Neuronal stem cell (in vitro differentiated cells): ENCODE data around the gene POLDIP2.
A peak's percentile ranks its signal among the peaks of the same experiment; 100 is the strongest.

Experiments
- DNase-seq: peaks from one replicate; pipeline ENCODE4 v3.0.0-alpha.2; 2013; ENCODE audit warnings: low spot score
- H2AFZ ChIP-seq: one replicate; pipeline ENCODE4 v1.6.1; 2013; ENCODE audit warnings: mild to moderate bottlenecking, low read length, inconsistent platforms
- H2AK5ac ChIP-seq: 2 replicates; pipeline ENCODE4 v1.6.1; 2013; ENCODE audit warnings: low read depth, mild to moderate bottlenecking, inconsistent platforms, low read length, moderate library complexity, mixed read lengths
- H2BK120ac ChIP-seq: 2 replicates; pipeline ENCODE4 v1.6.1; 2013; ENCODE audit warnings: low read depth, mild to moderate bottlenecking, inconsistent platforms, low read length, moderate library complexity, mixed read lengths
- H2BK12ac ChIP-seq: one replicate; pipeline ENCODE4 v1.6.1; 2013; ENCODE audit warnings: low read length, inconsistent platforms
- H2BK15ac ChIP-seq: 2 replicates; pipeline ENCODE4 v1.6.1; 2013; ENCODE audit warnings: mild to moderate bottlenecking, low read length, inconsistent platforms, mixed read lengths
- H2BK5ac ChIP-seq: one replicate; pipeline ENCODE4 v1.6.1; 2013; ENCODE audit warnings: inconsistent platforms, mild to moderate bottlenecking, low read length, moderate library complexity
- H3K14ac ChIP-seq: one replicate; pipeline ENCODE4 v1.6.1; 2013; ENCODE audit warnings: low read length, inconsistent platforms
- H3K18ac ChIP-seq: 2 replicates; pipeline ENCODE4 v1.6.1; 2013; ENCODE audit warnings: low read length, inconsistent platforms
- H3K23ac ChIP-seq: 2 replicates; pipeline ENCODE4 v1.6.1; 2013; ENCODE audit warnings: low read depth, mild to moderate bottlenecking, mixed read lengths, low read length, inconsistent platforms; ENCODE audit not compliant: poor library complexity
- H3K27ac ChIP-seq: replicated peaks from 3 replicates; pipeline ENCODE4 v1.5.1; 2013; ENCODE audit warnings: low read length, inconsistent platforms
- H3K27me3 ChIP-seq, 3 experiments: 2 replicates each; pipeline ENCODE4 v1.6.1; 2013; ENCODE audit warnings: low read length in 3 of 3, mild to moderate bottlenecking in 2 of 3, inconsistent platforms in 1 of 3, low read depth in 1 of 3, mixed read lengths in 1 of 3, moderate library complexity in 1 of 3; ENCODE audit not compliant: control insufficient read depth in 3 of 3, insufficient read depth in 3 of 3
- H3K36me3 ChIP-seq, 2 donors: replicated peaks in 1 of 2; 2 replicates each; pipeline ENCODE4 v1.6.1; 2013; ENCODE audit warnings: low read length in 2 of 2; ENCODE audit not compliant: control insufficient read depth in 2 of 2, insufficient read depth in 2 of 2
- H3K4ac ChIP-seq: 2 replicates; pipeline ENCODE4 v1.6.1; 2013; ENCODE audit warnings: inconsistent platforms, mild to moderate bottlenecking, low read length, moderate library complexity
- H3K4me1 ChIP-seq, 2 donors: 1 replicate in 1 of 2; 2 replicates in 1 of 2; pipeline ENCODE4 v1.6.1; 2013; ENCODE audit warnings: low read length in 2 of 2, low read depth in 1 of 2; ENCODE audit not compliant: control insufficient read depth in 2 of 2, insufficient read depth in 1 of 2
- H3K4me2 ChIP-seq: one replicate; pipeline ENCODE4 v1.6.1; 2013; ENCODE audit warnings: mild to moderate bottlenecking, low read length, inconsistent platforms; ENCODE audit not compliant: insufficient read depth, poor library complexity, severe bottlenecking
- H3K4me3 ChIP-seq, 2 donors: 2 replicates each; pipeline ENCODE4 v1.5.1; 2013; ENCODE audit warnings: low read length in 2 of 2, mild to moderate bottlenecking in 2 of 2, inconsistent platforms in 1 of 2, moderate library complexity in 1 of 2
- H3K79me1 ChIP-seq: one replicate; pipeline ENCODE4 v1.6.1; 2013; ENCODE audit warnings: low read depth, mild to moderate bottlenecking, inconsistent platforms, low read length, moderate library complexity
- H3K9ac ChIP-seq: one replicate; pipeline ENCODE4 v1.6.1; 2013; ENCODE audit warnings: mild to moderate bottlenecking, low read depth, low read length, inconsistent platforms; ENCODE audit not compliant: poor library complexity
- H3K9me3 ChIP-seq, 2 donors: replicated peaks in 1 of 2; 2 replicates each; pipeline versions ENCODE3 to v1.6.1; 2013; ENCODE audit warnings: low read length in 2 of 2, mild to moderate bottlenecking in 2 of 2, inconsistent platforms in 1 of 2, low read depth in 1 of 2, mixed read lengths in 1 of 2, moderate library complexity in 1 of 2; ENCODE audit not compliant: control insufficient read depth in 2 of 2, insufficient read depth in 1 of 2
- H4K8ac ChIP-seq: one replicate; pipeline ENCODE4 v1.6.1; 2013; ENCODE audit warnings: low read depth, mild to moderate bottlenecking, inconsistent platforms, low read length, moderate library complexity
- H4K91ac ChIP-seq: one replicate; pipeline ENCODE4 v1.6.1; 2013; ENCODE audit warnings: low read length, low read depth, mild to moderate bottlenecking, inconsistent platforms; ENCODE audit not compliant: poor library complexity
- WGBS, 2 donors: extraction: QIAGEN DNeasy Blood & Tissue Kit; methylation state at CpG; one replicate each; pipeline ENCODE4 v1.1.7; 2013; ENCODE audit warnings: missing lambda C conversion rate in 2 of 2, mixed read lengths in 1 of 2; ENCODE audit not compliant: insufficient read length in 2 of 2, insufficient replicate concordance in 1 of 2; ENCODE audit errors: extremely low coverage in 2 of 2; 5-methylcytosine and 5-hydroxymethylcytosine counted together

The POLDIP2 gene

DNA sequence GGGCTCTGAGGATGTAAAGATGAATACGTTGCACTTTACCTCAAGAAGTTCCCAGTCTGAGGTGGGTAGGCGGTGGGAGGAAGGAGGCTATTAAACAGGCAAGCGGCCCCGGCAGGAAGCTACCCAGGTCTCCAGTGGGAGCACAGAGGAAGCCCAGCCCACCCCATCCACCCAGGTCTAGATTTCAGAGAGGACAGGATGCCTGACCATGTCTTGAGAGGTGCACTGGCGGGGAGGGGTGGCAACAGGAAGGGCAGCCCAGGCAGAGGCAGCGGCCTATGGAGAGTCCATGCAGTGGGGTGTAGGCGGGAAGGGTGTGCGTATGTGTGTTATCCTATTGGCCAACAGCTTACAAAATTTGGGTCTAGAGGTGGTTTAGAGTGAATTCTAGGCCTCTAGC, 28.1 kb upstream of the POLDIP2 start:
- Histone ChIP-seq H3K9ac (no peak overlapping the region), H2BK5ac (peak overlapping the region; percentile 42)

DNA sequence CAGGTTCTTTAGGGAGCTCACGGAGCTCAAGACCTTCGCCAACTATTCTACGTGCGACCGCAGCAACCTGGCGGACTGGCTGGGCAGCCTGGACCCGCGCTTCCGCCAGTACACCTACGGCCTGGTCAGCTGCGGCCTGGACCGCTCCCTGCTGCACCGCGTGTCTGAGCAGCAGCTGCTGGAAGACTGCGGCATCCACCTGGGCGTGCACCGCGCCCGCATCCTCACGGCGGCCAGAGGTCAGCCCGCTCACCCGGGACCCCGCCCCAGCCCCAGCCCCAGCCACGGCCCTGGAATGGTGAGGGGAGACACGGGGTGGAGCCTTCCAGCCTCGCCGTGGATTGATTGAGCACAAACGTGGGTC, 27.7 kb upstream of the POLDIP2 start:
- Histone ChIP-seq H3K79me1 (no peaks in the 10 kb centered on the region), H3K23ac (peak overlapping the region; percentile 69), H3K4me2 (peak overlapping the region; percentile 70), H4K8ac (no peak overlapping the region), H2AK5ac (no peak overlapping the region), H3K27ac (no peak overlapping the region), H2BK120ac (no peak overlapping the region), H3K27me3 (peaks cover 0 to 41% (median 13%) of the 10 kb centered on the region in 3 experiments), H2BK12ac (no peak overlapping the region), H3K9me3 (peaks cover 0 to 3% of the 10 kb centered on the region in 2 donors), H2AFZ (no peak overlapping the region), H3K4me1 (peaks cover 0 to 7% of the 10 kb centered on the region in 2 donors), H4K91ac (no peak overlapping the region), H3K14ac (no peak overlapping the region), H2BK5ac (peak overlapping the region; percentile 42), H3K9ac (peak overlapping the region; percentile 88), H3K36me3 (peaks cover 11 to 71% of the 10 kb centered on the region in 2 donors), H2BK15ac (no peak overlapping the region), H3K4ac (no peak overlapping the region), H3K4me3 (no peak overlapping the region), H3K18ac (no peak overlapping the region)
- no CpG with 5 or more reads among the region's 29 CpGs for WGBS, 2 donors
- no peak for DNase-seq

More for the DNA sequence above, 28.1 kb upstream of the POLDIP2 start:
- DNase-seq, result no peak
- no peaks in the 10 kb centered on the region for H3K79me1 ChIP-seq
- no peak overlapping the region for H3K4me3 ChIP-seq
- H3K36me3 ChIP-seq, result peaks cover 11 to 75% of the 10 kb centered on the region in 2 donors
- no peak overlapping the region for H2BK120ac ChIP-seq
- H4K91ac ChIP-seq, result no peak overlapping the region
- WGBS, 2 donors, result no CpG with 5 or more reads among the region's 8 CpGs
- no peak overlapping the region for H2AK5ac ChIP-seq
- H3K23ac ChIP-seq, result peak overlapping the region; percentile 69
- peaks cover 0 to 7% of the 10 kb centered on the region in 2 donors for H3K4me1 ChIP-seq
- no peak overlapping the region for H3K4ac ChIP-seq
- no peak overlapping the region for H2BK12ac ChIP-seq
- H2BK15ac ChIP-seq, result no peak overlapping the region
- H3K27me3 ChIP-seq, result peaks cover 0 to 41% (median 13%) of the 10 kb centered on the region in 3 experiments
- H3K18ac ChIP-seq, result no peak overlapping the region
- H3K9me3 ChIP-seq, result peaks cover 0 to 3% of the 10 kb centered on the region in 2 donors
- no peak overlapping the region for H2AFZ ChIP-seq
- H3K4me2 ChIP-seq, result no peak overlapping the region
- H3K14ac ChIP-seq, result no peak overlapping the region
- H3K27ac ChIP-seq, result no peak overlapping the region
- H4K8ac ChIP-seq, result no peak overlapping the region

DNA sequence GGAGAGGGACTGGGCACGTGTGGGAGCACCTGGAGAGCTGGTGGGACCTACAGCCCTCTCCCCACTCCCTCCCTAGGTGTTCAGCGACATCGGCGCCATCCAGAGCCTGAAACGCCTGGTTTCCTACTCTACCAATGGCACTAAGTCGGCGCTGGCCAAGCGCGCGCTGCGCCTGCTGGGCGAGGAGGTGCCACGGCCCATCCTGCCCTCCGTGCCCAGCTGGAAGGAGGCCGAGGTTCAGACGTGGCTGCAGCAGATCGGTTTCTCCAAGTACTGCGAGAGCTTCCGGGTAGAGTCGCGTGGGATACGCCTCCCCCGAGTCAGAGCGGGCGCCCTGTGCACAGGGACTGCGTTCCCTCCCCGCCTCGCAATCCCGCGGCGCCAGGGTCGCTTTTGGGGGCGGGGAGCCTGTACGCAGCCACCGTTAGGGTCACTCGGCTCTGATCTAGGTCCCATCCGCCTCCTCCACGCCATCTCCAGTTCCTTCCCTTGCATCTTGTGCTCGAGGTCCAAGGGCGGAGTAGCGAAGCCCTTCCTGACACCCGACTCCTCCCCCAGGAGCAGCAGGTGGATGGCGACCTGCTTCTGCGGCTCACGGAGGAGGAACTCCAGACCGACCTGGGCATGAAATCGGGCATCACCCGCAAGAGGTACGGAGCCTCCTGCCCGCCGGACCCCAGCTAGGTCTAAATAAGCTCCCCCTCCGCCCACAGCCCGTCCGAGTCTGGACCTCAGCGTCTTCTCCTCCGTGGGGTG, 27.1 kb upstream of the POLDIP2 start:
- Histone ChIP-seq H3K79me1 (no peaks in the 10 kb centered on the region), H3K27ac (no peak overlapping the region), H3K27me3 (peaks cover 0 to 41% (median 13%) of the 10 kb centered on the region in 3 experiments), H3K4me2 (peak overlapping the region; percentile 70), H4K91ac (no peak overlapping the region), H3K4ac (no peak overlapping the region), H2BK12ac (no peak overlapping the region), H3K9me3 (peaks cover 0 to 3% of the 10 kb centered on the region in 2 donors), H4K8ac (no peak overlapping the region), H2BK5ac (no peak overlapping the region), H3K18ac (peak overlapping the region; percentile 77), H3K36me3 (peaks cover 8 to 66% of the 10 kb centered on the region in 2 donors), H2AK5ac (no peak overlapping the region), H3K23ac (peak overlapping the region; percentile 70), H2AFZ (no peak overlapping the region), H3K4me1 (peaks cover 0 to 7% of the 10 kb centered on the region in 2 donors), H2BK15ac (no peak overlapping the region), H3K14ac (peak overlapping the region; percentile 77), H2BK120ac (no peak overlapping the region), H3K4me3 (peak overlapping the region in 1 of 2 donors; percentile 63), H3K9ac (peak overlapping the region; percentile 88)
- WGBS, 2 donors, result no CpG with 5 or more reads among the region's 56 CpGs
- DNase-seq, result no peak

DNA sequence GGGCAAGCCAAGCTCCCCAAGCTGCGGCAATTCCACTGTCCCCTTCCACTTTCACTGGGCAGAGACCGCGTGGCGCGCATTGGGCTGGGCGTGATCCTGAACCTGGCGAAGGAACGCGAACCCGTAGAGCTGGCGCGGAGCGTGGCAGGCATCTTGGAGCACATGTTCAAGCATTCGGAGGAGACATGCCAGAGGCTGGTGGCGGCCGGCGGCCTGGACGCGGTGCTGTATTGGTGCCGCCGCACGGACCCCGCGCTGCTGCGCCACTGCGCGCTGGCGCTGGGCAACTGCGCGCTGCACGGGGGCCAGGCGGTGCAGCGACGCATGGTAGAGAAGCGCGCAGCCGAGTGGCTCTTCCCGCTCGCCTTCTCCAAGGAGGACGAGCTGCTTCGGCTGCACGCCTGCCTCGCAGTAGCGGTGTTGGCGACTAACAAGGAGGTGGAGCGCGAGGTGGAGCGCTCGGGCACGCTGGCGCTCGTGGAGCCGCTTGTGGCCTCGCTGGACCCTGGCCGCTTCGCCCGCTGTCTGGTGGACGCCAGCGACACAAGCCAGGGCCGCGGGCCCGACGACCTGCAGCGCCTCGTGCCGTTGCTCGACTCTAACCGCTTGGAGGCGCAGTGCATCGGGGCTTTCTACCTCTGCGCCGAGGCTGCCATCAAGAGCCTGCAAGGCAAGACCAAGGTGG, 24.0 kb upstream of the POLDIP2 start:
- peak overlapping the region; percentile 72 for H3K9ac ChIP-seq
- H3K27ac ChIP-seq, result no peak overlapping the region
- H3K18ac ChIP-seq, result peak overlapping the region; percentile 62
- H3K4ac ChIP-seq, result no peak overlapping the region
- H3K27me3 ChIP-seq, result peaks cover 0 to 41% (median 13%) of the 10 kb centered on the region in 3 experiments
- H4K8ac ChIP-seq, result no peak overlapping the region
- peak overlapping the region; percentile 84 for H3K14ac ChIP-seq
- WGBS, 2 donors, result no CpG with 5 or more reads among the region's 72 CpGs
- peak overlapping the region; percentile 16 for H4K91ac ChIP-seq
- no peak overlapping the region for H2BK5ac ChIP-seq
- H2BK120ac ChIP-seq, result no peak overlapping the region
- H3K23ac ChIP-seq, result no peak overlapping the region
- no peak overlapping the region for H2BK15ac ChIP-seq
- no peak overlapping the region for H2AK5ac ChIP-seq
- peaks cover 0 to 7% of the 10 kb centered on the region in 2 donors for H3K4me1 ChIP-seq
- H3K9me3 ChIP-seq, result peaks cover 0 to 3% of the 10 kb centered on the region in 2 donors
- H3K4me2 ChIP-seq, result peak overlapping the region; percentile 46
- no peaks in the 10 kb centered on the region for H3K79me1 ChIP-seq
- H2BK12ac ChIP-seq, result peak overlapping the region; percentile 65
- H2AFZ ChIP-seq, result no peak overlapping the region
- peaks cover 3 to 48% of the 10 kb centered on the region in 2 donors for H3K36me3 ChIP-seq
- DNase-seq, result no peak
- peak overlapping the region in 1 of 2 donors; percentile 72 for H3K4me3 ChIP-seq
